GM18907 (cell line): Measurements from ENCODE around the gene YJEFN3.

Experiments used
- ATAC-seq: cut with Tn5 transposase; IDR thresholded peaks from one replicate; pipeline ENCODE4 v1.9.1; 2021; ENCODE audit warnings: mild to moderate bottlenecking, moderate library complexity; ENCODE audit not compliant: unreplicated experiment

YJEFN3 gene

GRCh38 chr19:19579533-19580361 is 51.0 kb downstream of the YJEFN3 start:
- no peak for ATAC-seq

- ATAC-seq = no peak
These were observed 51.7 kb downstream of the YJEFN3 start for GRCh38 chr19:19580418-19580817.

GRCh38 chr19:19581391-19581790 is 52.7 kb downstream of the YJEFN3 start:
- no peak for ATAC-seq

- ATAC-seq = no peak
These were observed 53.8 kb downstream of the YJEFN3 start for GRCh38 chr19:19582471-19582870.

GRCh38 chr19:19584356-19584755 is 55.6 kb downstream of the YJEFN3 start:
- ATAC-seq = no peak
